GM21528 (cell line): Measurements from ENCODE around the gene LCP1.
"Not testable (repeated sequence)": the region's sequence is repeated elsewhere in the genome, so short reads cannot be mapped to it uniquely, and the experiment has no call there.

Experiments
- ATAC-seq: cut with Tn5 transposase; IDR thresholded peaks from one replicate; pipeline ENCODE4 v1.9.1; 2021; ENCODE audit warnings: mild to moderate bottlenecking, moderate library complexity; ENCODE audit not compliant: unreplicated experiment, low FRiP score

Gene LCP1

GRCh38 chr13:46182491-46182877, 507 bp upstream of the LCP1 start:
- peak; percentile 9 for ATAC-seq

DNA sequence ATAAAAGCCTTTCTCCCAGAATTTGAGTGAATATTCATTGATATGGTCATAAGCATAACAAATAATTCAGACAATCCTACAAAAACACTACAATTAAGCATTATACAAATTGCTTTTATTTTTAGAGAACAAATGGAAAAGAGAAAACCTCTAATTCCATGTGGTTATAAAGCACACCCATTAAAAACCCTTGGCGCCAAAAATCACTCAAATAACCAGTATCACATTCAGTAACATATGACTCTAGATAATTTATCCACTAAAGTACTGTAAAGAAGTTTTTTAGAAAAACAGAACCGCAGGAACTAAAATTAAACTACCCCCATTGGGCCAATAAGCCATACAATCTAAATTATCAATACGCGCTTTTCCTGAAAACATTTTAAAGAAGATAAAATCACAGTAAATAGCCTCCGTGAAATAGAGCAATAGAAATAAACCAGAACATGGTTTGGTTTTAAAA, 569 bp downstream of the LCP1 start:
- no peak for ATAC-seq

DNA sequence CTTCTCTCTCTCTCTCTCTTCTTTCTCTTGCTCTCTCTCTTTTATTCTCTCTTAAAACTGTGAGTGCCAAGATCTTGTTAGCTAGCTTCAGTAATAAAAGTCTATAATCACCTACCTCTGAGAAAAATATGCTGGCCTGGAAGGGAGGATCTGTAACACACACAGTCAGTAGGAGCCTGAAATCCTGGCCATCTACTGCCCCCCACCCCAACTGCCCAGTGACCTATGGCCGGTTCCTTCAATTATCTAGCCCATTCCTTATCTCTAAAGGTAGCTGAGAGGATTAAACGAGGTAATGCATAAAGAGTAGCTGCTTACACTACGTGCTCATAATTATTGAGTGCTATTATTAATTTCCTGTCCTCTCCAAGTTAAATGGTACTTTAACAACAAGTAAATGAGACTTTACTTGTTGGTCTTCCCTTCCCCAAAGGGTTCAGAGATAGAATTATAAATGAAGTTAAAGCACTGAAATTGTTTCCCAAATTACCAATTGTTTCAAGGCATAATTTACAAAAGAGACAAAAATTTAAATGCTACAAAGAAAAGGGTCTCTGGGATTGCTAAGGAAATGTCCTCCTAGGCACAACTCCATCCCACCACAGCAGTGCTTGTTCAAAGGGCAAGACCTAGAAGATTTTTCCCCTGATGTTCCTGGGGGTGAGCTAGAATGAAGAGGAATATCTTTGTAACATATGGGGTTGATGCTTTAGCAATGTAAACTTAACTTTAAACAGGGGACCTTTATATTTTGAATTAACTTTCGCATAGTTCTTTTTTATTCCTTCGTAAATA, 1.8 kb downstream of the LCP1 start:
- ATAC-seq, result no peak

DNA sequence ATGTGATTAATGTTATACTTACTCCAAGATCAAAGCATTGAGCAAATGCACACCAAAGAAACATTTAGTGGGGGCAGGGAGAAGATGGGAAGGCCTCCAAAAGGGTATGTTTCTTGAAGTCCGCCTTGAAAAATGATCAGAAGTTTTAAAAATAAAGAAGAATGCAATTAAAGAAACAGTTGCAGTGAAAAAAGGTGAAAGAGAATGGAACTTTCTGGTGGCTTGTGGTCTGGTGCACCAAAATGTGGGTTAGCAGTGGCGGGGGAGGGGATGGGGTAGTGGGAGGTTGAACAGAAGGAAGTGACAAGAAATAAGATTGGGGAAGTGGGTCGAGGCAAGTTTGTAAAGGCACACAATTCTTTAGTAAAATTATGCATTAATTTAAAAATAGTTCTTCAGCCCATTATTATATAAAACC, 2.5 kb downstream of the LCP1 start:
- no peak for ATAC-seq

DNA sequence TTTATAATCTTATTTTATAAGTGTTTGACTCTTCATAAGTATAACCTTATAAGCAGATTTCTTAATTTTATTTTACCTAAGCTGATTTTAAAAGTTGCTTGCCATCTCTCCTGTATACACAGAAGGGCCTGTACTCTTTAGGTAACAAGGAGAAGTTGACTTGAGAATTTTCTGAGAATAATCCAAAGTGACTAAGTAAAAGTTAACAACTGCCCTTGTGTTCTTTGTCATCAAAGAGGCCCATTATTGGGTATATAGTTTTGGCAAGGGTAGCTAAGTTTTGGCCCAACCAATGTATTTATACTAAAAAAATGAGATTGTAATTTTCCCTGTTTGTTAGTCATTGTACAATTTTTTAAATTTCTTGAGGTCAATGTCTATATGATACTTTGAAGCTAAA, 3.2 kb downstream of the LCP1 start:
- no peak for ATAC-seq

- ATAC-seq, result no peak
Observed at GRCh38 chr13:46178143-46178542, 3.8 kb downstream of the LCP1 start.

DNA sequence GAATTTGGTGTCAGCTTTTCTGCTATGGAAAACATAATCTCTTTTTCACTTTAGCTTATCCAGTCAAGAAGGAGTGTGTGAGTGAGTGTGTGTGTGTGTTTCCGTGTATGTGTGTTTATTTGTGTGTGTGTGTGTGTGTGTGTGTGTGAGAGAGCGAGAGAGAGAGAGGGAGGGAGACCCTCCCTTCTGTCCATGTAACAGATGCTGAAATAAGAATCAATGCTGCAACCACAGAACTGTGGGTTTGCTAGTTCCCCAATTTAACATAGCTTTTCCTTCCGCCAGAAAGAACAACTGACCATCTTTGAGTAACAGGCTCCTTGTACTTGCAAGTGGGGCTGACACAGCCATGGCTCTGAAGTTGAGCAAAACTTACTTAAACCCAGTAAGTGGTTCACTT, 5.2 kb downstream of the LCP1 start:
- peak; percentile 38 for ATAC-seq

- ATAC-seq, result no peak
Observed at GRCh38 chr13:46173656-46174055, 8.3 kb downstream of the LCP1 start.

GRCh38 chr13:46172531-46172991, 9.4 kb downstream of the LCP1 start:
- ATAC-seq, result no peak

GRCh38 chr13:46171739-46172138, 10.2 kb downstream of the LCP1 start:
- no peak for ATAC-seq

- no peak for ATAC-seq
Observed at GRCh38 chr13:46171217-46171616, 10.8 kb downstream of the LCP1 start.

DNA sequence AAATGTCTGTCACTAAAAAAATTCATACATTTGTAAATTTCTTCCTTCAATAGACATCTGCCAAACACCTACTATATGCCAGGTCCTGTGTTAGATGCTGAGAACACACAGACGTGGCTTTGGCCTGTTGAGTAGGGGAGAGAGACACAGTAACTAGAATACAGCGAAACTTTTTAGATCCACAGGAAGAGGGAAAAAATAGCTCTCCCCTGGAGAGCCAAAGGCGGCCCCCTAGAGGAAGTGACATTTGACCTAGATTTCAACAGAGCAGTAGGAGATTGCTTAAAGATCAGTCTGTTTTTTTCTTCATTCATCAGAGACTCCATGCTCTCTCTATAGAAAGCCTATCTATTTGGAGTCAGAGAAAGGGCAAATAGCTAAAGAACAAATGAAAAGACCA, 11.3 kb downstream of the LCP1 start:
- ATAC-seq, result no peak

DNA sequence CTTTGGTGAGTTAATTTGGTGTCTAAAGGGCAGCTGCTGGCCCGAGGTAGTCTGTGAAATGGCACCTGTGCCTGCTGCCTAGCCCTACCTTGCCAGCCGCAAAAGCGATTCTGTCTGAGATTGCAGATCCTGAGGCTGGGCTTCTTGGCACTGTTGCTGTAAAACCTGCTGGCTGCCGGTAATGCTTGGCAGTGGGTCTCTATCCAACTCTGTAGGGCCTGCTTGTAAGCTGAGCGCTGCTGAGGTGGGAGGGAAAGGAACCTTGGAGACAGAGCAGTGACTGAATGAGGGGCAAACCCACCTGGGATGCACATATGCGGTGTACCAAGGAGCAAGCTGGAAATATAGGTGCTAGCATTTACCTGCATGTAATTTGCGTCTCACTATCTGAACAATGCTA, 11.7 kb downstream of the LCP1 start:
- no peak for ATAC-seq

- no peak for ATAC-seq
Observed at GRCh38 chr13:46169758-46170157, 12.2 kb downstream of the LCP1 start.

DNA sequence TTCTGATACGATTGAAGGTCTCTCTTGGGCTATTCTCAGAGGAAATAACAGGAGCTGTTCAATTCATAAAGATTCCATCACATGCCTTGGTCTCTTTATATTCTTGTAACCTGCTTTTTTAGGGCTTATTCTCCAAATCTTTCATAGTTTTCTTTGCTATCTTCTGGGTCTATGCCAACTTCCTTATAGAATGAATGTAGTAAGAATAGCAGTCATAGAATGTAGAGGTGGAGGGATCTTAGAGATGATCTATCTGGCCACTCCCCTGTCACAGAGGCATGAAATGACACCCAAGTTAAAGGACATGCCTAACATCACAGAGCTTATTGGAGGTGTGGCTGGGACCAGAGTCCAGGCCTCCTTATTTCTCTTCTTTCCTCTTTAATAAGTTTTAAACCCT, 13.2 kb downstream of the LCP1 start:
- no peak for ATAC-seq

DNA sequence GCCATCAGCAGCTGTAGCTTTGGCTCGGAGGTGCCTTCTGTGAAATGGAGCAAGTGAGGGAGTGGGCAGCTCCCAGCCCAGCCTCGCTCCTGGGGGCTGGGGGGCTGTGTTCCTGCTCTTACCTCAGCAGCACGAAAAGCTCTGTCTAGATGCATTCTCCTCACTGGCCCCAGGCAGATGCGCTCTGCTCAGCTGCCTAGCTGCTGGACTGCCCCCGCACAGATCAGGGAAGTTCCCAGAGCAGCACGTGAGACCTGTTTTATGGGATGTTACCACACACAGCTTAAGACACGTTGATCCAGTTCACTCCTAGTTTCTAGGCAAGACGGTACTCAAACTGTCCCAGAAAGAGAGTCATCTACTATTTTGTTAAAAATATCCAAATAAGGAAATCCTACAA, 13.6 kb downstream of the LCP1 start:
- no peak for ATAC-seq

- ATAC-seq, result no peak
Observed at GRCh38 chr13:46166947-46167610, 14.9 kb downstream of the LCP1 start.

- no peak for ATAC-seq
Observed at GRCh38 chr13:46166224-46166584, 15.8 kb downstream of the LCP1 start.

DNA sequence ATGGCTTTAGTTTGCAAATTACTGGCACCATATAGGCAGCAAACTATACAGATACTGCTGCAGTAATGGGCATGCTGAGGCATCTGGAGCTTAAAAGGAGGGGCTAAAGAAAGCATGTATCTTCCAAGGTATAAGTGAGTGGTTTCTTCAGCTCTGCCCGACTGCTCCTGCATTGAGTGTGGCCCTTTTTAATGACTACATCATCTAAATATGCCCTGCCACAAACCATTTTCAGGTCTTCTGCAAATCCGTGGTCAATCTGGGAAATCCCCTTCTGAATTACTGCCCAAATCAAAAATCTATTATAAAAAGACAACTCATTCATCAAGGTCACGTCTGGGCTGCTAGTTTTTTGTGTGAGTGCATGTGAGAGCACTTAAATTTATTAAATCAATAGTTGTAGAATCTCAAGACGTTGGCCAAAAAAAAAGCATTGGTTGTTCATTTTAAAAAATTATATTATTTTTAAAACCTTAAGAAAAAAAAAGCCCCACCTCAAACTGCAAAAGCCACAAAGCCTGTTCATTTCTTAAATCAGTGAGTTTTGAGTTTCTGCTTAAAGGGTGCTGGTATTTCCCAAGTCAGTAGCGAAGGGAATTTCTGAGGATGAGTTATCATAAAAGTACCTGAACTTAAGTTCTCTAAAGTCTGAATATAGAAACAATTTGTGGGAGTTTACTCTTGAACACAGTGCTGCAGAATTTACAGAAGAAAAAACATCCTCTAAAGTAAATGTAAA, 16.3 kb downstream of the LCP1 start:
- peak; percentile 56 for ATAC-seq

GRCh38 chr13:46164661-46165060, 17.3 kb downstream of the LCP1 start:
- ATAC-seq, result no peak

DNA sequence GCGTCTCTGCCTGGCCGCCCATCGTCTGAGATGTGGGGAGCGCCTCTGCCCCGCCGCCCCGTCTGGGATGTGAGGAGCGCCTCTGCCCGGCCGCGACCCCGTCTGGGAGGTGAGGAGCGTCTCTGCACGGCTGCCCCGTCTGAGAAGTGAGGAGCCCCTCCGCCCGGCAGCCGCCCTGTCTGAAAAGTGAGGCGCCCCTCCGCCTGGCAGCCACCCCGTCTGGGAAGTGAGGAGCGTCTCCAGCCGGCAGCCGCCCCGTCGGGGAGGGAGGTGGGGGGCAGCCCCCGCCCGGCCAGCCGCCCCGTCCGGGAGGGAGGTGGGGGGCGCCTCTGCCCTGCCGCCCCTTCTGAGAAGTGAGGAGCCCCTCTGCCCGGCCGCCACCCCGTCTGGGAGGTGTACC, 19.2 kb downstream of the LCP1 start:
- ATAC-seq, result not testable (repeated sequence)
